Lower leg skin (tissue), 4 donors: Measurements from ENCODE around the gene CAMTA1. TPM values are rescaled to one million over a fixed set of nuclear protein-coding genes. Genes with fewer than 3 reads are reported as not detected.

Source experiments
- DNase-seq, 2 donors: peaks; one replicate each; pipeline ENCODE4 v3.0.0-alpha.2; 2019; ENCODE audit warnings: low spot score in 2 of 2
- H3K4me3 ChIP-seq: fragments of 200-600 bp; sonication (generic); 2 replicates; pipeline ENCODE4 v1.5.1; 2017; ENCODE audit warnings: mild to moderate bottlenecking, low read depth; ENCODE audit not compliant: poor library complexity, severe bottlenecking
- POLR2A ChIP-seq, 2 donors: fragments of 450-650 bp; IDR thresholded peaks; one replicate each; pipeline ENCODE4 v1.6.1; 2016 to 2017; ENCODE audit warnings: antibody characterized with exemption in 2 of 2, mild to moderate bottlenecking in 1 of 2, moderate library complexity in 1 of 2
- WGBS, 2 donors: methylation state at CpG; one replicate each; pipeline ENCODE4 v1.1.5; 2018; 5-methylcytosine and 5-hydroxymethylcytosine counted together
- intact Hi-C: fragments of 100-400 bp; cut with DNase I; formaldehyde crosslinking; loops from one replicate; pipeline ENCODE4 v1.15.0; 2023; ENCODE audit warnings: low total_unique reads
- total RNA-seq, 4 donors: library from RNA; depleted of rRNA; stranded (reverse); fragments of >200 nt; gene quantifications; one replicate each; pipeline ENCODE4 v1.1.0, GENCODE V29; 2016
- TF ChIP-seq, protein P1 (sequence below), 3 donors: fragments of 450-650 bp; IDR thresholded peaks; one replicate each; pipeline ENCODE4 v1.5.1; 2016; ENCODE audit warnings: antibody characterized with exemption in 3 of 3, mild to moderate bottlenecking in 3 of 3, moderate library complexity in 2 of 3

CAMTA1 gene
- total RNA-seq, 4 donors from 2014 or later, result 24.4 to 52.3 (median 32.9) TPM

DNA sequence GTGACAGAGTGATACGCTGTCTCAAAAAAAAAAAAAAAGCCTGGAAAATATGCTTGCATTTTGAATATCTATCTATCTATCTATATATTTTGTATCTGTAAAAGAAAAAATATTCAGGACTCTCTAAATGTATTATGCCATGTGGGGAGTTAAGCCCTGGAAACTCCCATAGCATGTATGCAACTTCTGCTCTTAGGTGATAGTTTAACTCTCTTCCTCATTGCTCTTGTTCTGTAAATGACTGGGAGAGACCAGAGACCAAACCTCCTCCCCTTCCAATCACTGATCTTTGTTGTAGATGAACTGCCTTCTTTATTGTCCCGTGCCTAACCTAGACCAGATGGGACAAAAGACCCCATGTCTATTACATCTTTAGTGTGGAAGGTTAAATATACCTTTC, 37.6 kb upstream of the CAMTA1 start:
- H3K4me3 ChIP-seq, result no peak overlapping the region
- no peak for DNase-seq
- 85 to 89% methylated on average over 2 of the region's 2 CpGs for WGBS, 2 donors
- no peak for TF ChIP-seq POLR2A (IDR thresholded peaks at IDR 0.05)
- TF ChIP-seq, protein P1, sequence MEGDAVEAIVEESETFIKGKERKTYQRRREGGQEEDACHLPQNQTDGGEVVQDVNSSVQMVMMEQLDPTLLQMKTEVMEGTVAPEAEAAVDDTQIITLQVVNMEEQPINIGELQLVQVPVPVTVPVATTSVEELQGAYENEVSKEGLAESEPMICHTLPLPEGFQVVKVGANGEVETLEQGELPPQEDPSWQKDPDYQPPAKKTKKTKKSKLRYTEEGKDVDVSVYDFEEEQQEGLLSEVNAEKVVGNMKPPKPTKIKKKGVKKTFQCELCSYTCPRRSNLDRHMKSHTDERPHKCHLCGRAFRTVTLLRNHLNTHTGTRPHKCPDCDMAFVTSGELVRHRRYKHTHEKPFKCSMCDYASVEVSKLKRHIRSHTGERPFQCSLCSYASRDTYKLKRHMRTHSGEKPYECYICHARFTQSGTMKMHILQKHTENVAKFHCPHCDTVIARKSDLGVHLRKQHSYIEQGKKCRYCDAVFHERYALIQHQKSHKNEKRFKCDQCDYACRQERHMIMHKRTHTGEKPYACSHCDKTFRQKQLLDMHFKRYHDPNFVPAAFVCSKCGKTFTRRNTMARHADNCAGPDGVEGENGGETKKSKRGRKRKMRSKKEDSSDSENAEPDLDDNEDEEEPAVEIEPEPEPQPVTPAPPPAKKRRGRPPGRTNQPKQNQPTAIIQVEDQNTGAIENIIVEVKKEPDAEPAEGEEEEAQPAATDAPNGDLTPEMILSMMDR (IDR thresholded peaks at IDR 0.05), result no peak
- intact Hi-C loops, result no loop called here

DNA sequence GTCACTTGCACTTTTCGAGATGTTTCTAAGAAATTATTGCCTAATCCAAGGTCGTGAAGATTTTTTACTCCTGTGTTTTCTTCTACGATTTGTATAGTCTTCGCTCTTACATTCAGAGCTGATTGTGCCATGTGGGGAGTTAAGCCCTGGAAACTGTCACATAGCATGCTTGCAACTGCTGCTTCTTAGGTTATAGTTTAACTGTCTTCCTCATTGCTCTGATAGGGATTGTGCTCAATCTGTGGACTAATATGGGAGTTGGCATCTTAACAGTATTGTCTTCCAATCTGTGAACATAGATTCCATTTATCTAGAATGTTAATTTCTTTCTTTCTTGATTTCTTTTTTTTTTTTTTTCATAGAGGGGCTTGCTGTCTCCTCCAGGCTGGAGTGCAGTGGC, 34.8 kb upstream of the CAMTA1 start:
- intact Hi-C loops, result no loop called here
- no peak for TF ChIP-seq POLR2A (IDR thresholded peaks at IDR 0.05)
- TF ChIP-seq, protein P1 (IDR thresholded peaks at IDR 0.05), result no peak
- DNase-seq, result no peak
- 89 to 91% methylated on average over 4 of the region's 4 CpGs for WGBS, 2 donors
- no peak overlapping the region for H3K4me3 ChIP-seq

DNA sequence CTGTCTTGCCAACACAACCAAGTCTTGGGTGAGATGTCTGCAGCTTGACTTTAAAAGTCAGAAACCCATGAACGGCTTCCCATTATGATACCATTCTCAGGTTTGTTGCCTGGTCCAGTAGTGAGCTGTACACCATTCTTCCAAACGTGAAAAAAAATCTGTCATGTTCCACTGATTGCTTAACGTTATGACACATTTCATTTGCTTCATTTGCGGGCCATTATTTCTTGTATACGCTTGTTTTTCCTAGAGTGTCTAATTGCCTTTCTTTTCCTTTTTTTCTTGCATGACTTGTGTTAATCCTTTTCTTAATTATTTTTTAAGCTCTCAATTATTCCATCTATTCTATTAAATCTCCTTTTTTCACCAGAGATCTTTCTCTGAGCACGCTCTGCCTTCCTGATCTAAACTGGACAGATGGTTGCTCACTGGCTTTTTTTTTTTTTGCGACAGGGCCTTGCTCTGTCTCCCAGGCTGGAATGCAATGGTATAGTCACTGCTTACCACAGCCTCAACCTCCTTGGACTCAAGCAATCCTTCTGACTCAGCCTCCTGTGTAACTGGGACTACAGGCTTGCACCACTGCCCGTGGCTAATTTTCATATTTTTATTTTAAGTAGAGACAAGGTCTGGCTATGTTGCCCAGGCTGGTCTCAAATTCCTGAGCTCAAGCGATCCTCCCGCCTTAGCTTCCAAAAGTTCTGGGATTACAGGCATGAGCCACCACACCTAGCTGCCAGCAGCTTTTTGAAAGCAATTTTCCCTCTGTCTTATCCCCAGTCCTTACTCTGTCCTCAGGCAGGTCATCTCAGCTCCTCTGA, 31.7 kb upstream of the CAMTA1 start:
- 48 to 51% methylated on average over 10 of the region's 10 CpGs for WGBS, 2 donors
- H3K4me3 ChIP-seq, result no peak overlapping the region
- DNase-seq, result no peak
- intact Hi-C loops, result no loop called here
- TF ChIP-seq, protein P1 (IDR thresholded peaks at IDR 0.05), result no peak
- TF ChIP-seq POLR2A (IDR thresholded peaks at IDR 0.05), result no peak

DNA sequence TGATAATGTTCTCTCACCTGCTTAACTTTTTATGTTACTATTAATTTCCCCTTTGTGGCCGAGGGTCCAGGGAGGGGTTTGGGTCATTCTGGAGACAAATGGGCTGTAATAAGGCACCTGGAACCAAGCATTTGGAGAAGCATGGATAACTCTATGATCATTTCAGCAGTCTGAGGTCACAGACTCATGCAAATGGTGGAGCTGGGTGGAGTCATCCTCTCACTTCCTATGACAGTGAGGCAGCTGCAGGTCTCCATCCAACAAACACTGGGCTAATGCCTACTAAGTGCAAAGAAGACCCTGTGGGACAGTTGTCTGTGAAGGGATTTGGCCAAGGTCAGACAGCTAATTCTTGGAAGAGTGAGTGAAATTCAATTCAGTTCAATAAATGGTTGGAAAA, 28.8 kb upstream of the CAMTA1 start:
- WGBS, 2 donors, result 76 to 79% methylated on average over 1 of the region's 1 CpG
- intact Hi-C loops, result no loop called here
- no peak for DNase-seq
- TF ChIP-seq POLR2A (IDR thresholded peaks at IDR 0.05), result no peak
- TF ChIP-seq, protein P1 (IDR thresholded peaks at IDR 0.05), result no peak
- H3K4me3 ChIP-seq, result no peak overlapping the region

DNA sequence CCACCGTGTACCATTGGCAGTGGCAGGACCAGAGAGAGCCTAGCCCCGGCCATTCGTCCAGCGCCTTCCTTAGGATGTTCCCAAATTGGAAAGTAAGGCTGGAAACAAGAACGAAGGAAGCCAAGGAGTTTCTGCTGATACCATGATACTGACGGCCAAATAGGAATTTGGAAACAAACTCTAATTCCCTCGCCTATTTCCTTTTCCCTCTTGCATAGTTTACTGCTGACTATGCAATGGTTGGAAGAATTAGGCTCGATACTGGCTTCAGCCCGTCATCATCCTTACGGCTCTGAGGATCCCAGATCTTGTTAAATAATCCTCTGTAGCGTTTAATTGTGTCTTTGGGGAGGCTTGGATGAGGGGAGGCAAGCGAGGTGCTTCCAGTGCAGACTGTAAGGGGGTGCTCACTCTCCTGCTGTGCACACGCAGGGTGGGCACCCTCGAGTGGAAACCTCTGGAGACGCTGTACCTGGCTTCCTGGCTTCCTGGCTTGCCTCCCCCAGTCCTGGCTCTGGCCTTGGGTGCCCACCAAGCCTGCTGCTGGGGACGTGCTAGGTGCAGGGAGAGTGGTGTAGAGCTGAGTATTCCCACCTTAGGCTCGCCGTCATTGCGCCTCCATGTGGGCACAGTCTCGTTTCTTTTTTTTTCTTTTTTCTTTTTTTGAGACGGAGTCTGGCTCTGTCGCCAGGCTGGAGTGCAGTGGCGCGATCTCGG, 27.4 kb upstream of the CAMTA1 start:
- TF ChIP-seq, protein P1 (IDR thresholded peaks at IDR 0.05), result no peak
- TF ChIP-seq POLR2A (IDR thresholded peaks at IDR 0.05), result no peak
- H3K4me3 ChIP-seq, result no peak overlapping the region
- intact Hi-C loops, result no loop called here
- DNase-seq, result no peak
- 54 to 58% methylated on average over 25 of the region's 25 CpGs for WGBS, 2 donors
